PC-9 (cell line): ENCODE measurements around the gene ZC3H12A. TPM values are rescaled to one million over a fixed set of nuclear protein-coding genes. Genes with fewer than 3 reads are reported as not detected.

Source experiments
- BruUV-seq: library from RNA; stranded (reverse); fragments of 400-500 nt; replicated peaks from 2 replicates; lab custom pipeline; 2021; lab: Mats Ljungman, UMichigan
- CTCF ChIA-PET: fragments of 300-600 bp; sonication (Branson Sonifier 250); formaldehyde crosslinking; loops from one replicate; lab custom pipeline; 2022; ENCODE audit warnings: antibody characterized with exemption; lab: Charles Lee
- POLR2A ChIA-PET: fragments of 300-600 bp; sonication (Branson Sonifier 250); formaldehyde crosslinking; loops from one replicate; lab custom pipeline; 2022; ENCODE audit warnings: antibody characterized with exemption; ENCODE audit not compliant: unreplicated experiment; lab: Charles Lee
- DNase-seq, 2 experiments: peaks; one replicate each; pipeline versions ENCODE4 v3.0.0 to v3.0.0-alpha.2; 2015 to 2022; ENCODE audit warnings: mixed read lengths in 1 of 2
- H2AFZ ChIP-seq: fragments of 200-600 bp; sonication (generic); 2 replicates; pipeline ENCODE4 v1.8.1; 2017; ENCODE audit warnings: antibody characterized with exemption
- H3F3A ChIP-seq: fragments of 200-600 bp; sonication (generic); 2 replicates; pipeline ENCODE4 v1.8.1; 2017; ENCODE audit warnings: antibody characterized with exemption, mild to moderate bottlenecking, low read depth; ENCODE audit not compliant: insufficient read depth
- H3K27ac ChIP-seq: fragments of 200-600 bp; sonication (generic); 2 replicates; pipeline ENCODE4 v1.6.1; 2016; ENCODE audit warnings: mixed run types
- H3K27me3 ChIP-seq: fragments of 200-600 bp; sonication (generic); 2 replicates; pipeline ENCODE4 v1.6.1; 2016; ENCODE audit warnings: low read depth, mixed run types; ENCODE audit not compliant: insufficient read depth
- H3K36me3 ChIP-seq: fragments of 200-600 bp; sonication (generic); 2 replicates; pipeline ENCODE4 v1.6.1; 2016; ENCODE audit warnings: low read depth, mixed run types
- H3K4me1 ChIP-seq: fragments of 200-600 bp; sonication (generic); replicated peaks from 2 replicates; pipeline ENCODE4 v1.6.1; 2016; ENCODE audit warnings: mixed run types; ENCODE audit not compliant: insufficient read depth
- H3K4me2 ChIP-seq: fragments of 200-600 bp; sonication (generic); 2 replicates; pipeline ENCODE4 v1.6.1; 2017; ENCODE audit warnings: mixed run types
- H3K4me3 ChIP-seq: fragments of 200-600 bp; sonication (generic); 2 replicates; pipeline ENCODE4 v1.6.1; 2016; ENCODE audit warnings: mixed run types
- H3K79me2 ChIP-seq: fragments of 200-600 bp; sonication (generic); 2 replicates; pipeline ENCODE4 v1.6.1; 2017; ENCODE audit warnings: low read depth, mixed run types
- H3K9me2 ChIP-seq: fragments of 200-600 bp; sonication (generic); 2 replicates; pipeline ENCODE4 v1.8.1; 2017; ENCODE audit warnings: mild to moderate bottlenecking; ENCODE audit not compliant: insufficient read depth
- H3K9me3 ChIP-seq: fragments of 200-600 bp; sonication (generic); 2 replicates; pipeline ENCODE4 v1.8.1; 2016; ENCODE audit warnings: low read depth; ENCODE audit not compliant: insufficient read depth
- H4K20me1 ChIP-seq: fragments of 200-600 bp; sonication (generic); 2 replicates; pipeline ENCODE4 v1.8.1; 2017; ENCODE audit not compliant: insufficient read depth
- EZH2 ChIP-seq: fragments of 200-600 bp; sonication (generic); IDR thresholded peaks from 2 replicates; pipeline ENCODE4 v1.8.0; 2017; ENCODE audit warnings: antibody characterized with exemption, low read depth
- intact Hi-C: fragments of 100-400 bp; cut with micrococcal nuclease; formaldehyde crosslinking; loops from one replicate; pipeline ENCODE4 v1.10.0; 2022; ENCODE audit not compliant: unreplicated experiment
- total RNA-seq: library from RNA; stranded (reverse); gene quantifications from 2 replicates; pipeline ENCODE4 v1.2.3, GENCODE V29; 2021
- TF ChIP-seq, protein P1 (sequence below): fragments of 200-600 bp; sonication (generic); conservative IDR thresholded peaks from 2 replicates; pipeline ENCODE4 v1.6.1; 2017; ENCODE audit warnings: mixed run types, antibody characterized with exemption, mild to moderate bottlenecking, moderate library complexity

Gene ZC3H12A
- total RNA-seq, 1 experiment from 2014 or later, result 18.7 TPM

DNA sequence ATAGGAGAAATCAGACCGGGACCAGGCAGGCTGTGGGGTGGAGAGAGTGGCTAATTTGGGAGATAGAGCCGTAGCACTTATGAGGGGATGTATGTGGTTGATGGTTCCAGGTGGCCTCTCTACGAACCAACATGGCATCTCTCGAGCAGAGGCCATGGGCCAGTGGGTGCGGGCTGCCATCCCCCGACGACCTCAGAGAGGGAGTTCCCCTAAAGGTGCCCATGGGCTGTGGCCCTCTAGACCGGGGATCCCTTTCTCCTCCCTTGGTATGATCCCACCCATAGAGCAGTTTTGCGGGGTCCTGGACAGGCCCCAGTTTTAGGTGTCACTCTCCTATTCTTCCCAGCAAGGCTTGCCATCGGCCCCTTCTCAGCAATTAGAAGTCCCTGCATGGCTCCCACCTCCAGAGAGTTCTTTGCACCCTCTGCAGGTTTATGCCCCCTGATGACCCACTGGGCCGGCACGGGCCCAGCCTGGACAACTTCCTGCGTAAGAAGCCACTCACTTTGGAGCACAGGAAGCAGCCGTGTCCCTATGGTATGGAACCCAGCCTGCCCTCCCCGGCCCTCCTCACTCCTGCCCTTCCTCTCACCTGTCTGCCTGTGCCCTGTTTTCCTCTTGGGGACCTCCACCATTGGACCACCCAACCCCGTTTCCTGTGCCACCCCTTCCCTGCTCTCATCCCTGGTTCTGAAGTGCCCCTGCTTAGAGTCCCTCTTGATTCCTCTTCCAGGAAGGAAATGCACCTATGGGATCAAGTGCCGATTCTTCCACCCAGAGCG is 7.8 kb downstream of the ZC3H12A start:
- no peak overlapping the region for H3K4me2 ChIP-seq

DNA sequence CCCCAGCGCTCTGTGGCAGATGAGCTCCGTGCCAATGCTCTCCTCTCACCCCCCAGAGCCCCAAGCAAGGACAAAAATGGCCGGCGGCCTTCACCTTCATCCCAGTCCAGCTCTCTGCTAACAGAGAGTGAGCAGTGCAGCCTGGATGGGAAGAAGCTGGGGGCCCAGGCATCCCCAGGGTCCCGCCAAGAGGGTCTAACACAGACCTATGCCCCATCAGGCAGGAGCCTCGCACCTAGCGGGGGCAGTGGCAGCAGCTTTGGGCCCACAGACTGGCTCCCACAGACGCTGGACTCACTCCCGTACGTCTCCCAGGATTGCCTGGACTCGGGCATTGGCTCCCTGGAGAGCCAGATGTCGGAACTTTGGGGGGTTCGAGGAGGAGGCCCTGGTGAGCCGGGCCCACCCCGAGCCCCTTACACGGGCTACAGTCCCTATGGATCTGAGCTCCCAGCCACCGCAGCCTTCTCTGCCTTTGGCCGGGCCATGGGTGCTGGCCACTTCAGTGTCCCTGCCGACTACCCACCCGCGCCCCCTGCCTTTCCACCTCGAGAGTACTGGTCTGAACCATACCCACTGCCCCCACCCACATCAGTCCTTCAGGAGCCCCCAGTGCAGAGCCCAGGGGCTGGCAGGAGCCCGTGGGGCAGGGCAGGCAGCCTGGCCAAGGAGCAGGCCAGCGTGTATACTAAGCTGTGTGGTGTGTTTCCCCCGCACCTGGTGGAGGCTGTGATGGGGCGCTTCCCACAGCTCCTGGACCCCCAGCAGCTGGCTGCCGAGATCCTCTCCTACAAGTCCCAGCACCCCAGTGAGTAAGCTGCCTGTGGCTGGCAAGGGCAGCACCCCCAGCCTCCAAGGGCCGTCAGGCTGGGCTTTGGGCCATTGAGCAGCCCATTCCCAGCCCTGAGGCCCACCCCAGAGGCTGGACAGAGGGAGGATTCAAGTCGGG is 8.7 kb downstream of the ZC3H12A start:
- no TSS peak for BruUV-seq

More for the DNA sequence above, 7.8 kb downstream of the ZC3H12A start:
- Histone ChIP-seq H3K27ac (no peak overlapping the region), H3K36me3 (peaks cover 38% of the 10 kb centered on the region), H3K4me1 (peaks cover 76% of the 10 kb centered on the region), H2AFZ (no peak overlapping the region), H3K9me3 (no peaks in the 10 kb centered on the region), H3K4me3 (no peak overlapping the region), H3F3A (peaks cover 69% of the 10 kb centered on the region), H4K20me1 (no peaks in the 10 kb centered on the region; the same call in 1 of the 2 replicates), H3K9me2 (no peaks in the 10 kb centered on the region), H3K79me2 (peaks cover 50% of the 10 kb centered on the region), H3K27me3 (no peaks in the 10 kb centered on the region)
- POLR2A ChIA-PET, result interaction anchor here (0.6 kb wide), 1 partner anchor 1713 kb away, joined by 3 read pairs; the partner anchor contains the start of gene CLSPN
- CTCF ChIA-PET, result no interaction called here
- no peak for DNase-seq
- BruUV-seq, result no TSS peak
- TF ChIP-seq, protein P1, sequence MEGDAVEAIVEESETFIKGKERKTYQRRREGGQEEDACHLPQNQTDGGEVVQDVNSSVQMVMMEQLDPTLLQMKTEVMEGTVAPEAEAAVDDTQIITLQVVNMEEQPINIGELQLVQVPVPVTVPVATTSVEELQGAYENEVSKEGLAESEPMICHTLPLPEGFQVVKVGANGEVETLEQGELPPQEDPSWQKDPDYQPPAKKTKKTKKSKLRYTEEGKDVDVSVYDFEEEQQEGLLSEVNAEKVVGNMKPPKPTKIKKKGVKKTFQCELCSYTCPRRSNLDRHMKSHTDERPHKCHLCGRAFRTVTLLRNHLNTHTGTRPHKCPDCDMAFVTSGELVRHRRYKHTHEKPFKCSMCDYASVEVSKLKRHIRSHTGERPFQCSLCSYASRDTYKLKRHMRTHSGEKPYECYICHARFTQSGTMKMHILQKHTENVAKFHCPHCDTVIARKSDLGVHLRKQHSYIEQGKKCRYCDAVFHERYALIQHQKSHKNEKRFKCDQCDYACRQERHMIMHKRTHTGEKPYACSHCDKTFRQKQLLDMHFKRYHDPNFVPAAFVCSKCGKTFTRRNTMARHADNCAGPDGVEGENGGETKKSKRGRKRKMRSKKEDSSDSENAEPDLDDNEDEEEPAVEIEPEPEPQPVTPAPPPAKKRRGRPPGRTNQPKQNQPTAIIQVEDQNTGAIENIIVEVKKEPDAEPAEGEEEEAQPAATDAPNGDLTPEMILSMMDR, result no peak
- TF ChIP-seq EZH2, result no peak
- intact Hi-C loops, result no loop called here

More for the DNA sequence above, 8.7 kb downstream of the ZC3H12A start:
- intact Hi-C loops, result no loop called here
- peaks cover 31% of the 10 kb centered on the region for H3K36me3 ChIP-seq
- peaks cover 66% of the 10 kb centered on the region for H3F3A ChIP-seq
- peak overlapping the region; percentile 42; the same call in 1 of the 2 replicates for H3K27ac ChIP-seq
- ChIA-PET POLR2A (interaction anchor here (0.6 to 0.7 kb wide), 2 partner anchors 329 to 1001 kb away, joined by 3 to 4 read pairs; partner anchors contain the start of gene CSF3R), CTCF (no interaction called here)
- H3K4me2 ChIP-seq, result no peak overlapping the region
- H3K27me3 ChIP-seq, result no peaks in the 10 kb centered on the region
- no peaks in the 10 kb centered on the region for H3K9me2 ChIP-seq
- H2AFZ ChIP-seq, result no peak overlapping the region
- H3K4me3 ChIP-seq, result no peak overlapping the region
- DNase-seq, result no peak
- no peaks in the 10 kb centered on the region for H3K9me3 ChIP-seq
- peaks cover 41% of the 10 kb centered on the region for H3K79me2 ChIP-seq
- TF ChIP-seq, protein P1, result no peak
- no peak for TF ChIP-seq EZH2
- H3K4me1 ChIP-seq, result peaks cover 70% of the 10 kb centered on the region
- no peaks in the 10 kb centered on the region; the same call in 1 of the 2 replicates for H4K20me1 ChIP-seq
